H1 (cell line): ENCODE measurements around the gene ARHGAP12. TPM values are rescaled to one million over a fixed set of nuclear protein-coding genes. Genes with fewer than 3 reads are reported as not detected.

Source experiments
- CTCF ChIA-PET: fragments of 300-600 bp; sonication (Branson Sonifier 250); formaldehyde crosslinking; loops from one replicate; lab custom pipeline; 2021; ENCODE audit not compliant: partially characterized antibody; lab: Charles Lee
- POLR2A ChIA-PET: fragments of 300-600 bp; sonication (Branson Sonifier 250); formaldehyde crosslinking; loops from one replicate; lab custom pipeline; 2021; ENCODE audit warnings: inconsistent platforms; ENCODE audit not compliant: partially characterized antibody; lab: Charles Lee
- DNase-seq, 2 experiments: peaks; one replicate each; pipeline versions ENCODE4 v3.0.0 to v3.0.0-alpha.2; 2010 to 2022; ENCODE audit warnings: low spot score in 2 of 2, low read depth in 1 of 2, mixed read lengths in 1 of 2
- FAIRE-seq: peaks from 2 replicates; lab custom pipeline; 2011; peaks lifted over from hg19 to GRCh38; lab: Jason Lieb, UNC
- H2AFZ ChIP-seq: 2 replicates; pipeline ENCODE4 v1.8.1; 2012; ENCODE audit warnings: low read length, inconsistent platforms
- H2AK5ac ChIP-seq: 2 replicates; pipeline ENCODE4 v1.6.1; 2013; ENCODE audit warnings: low read depth, low read length
- H2BK120ac ChIP-seq: replicated peaks from 2 replicates; pipeline ENCODE3; 2013; ENCODE audit warnings: low read depth, low read length, inconsistent platforms
- H2BK12ac ChIP-seq: 2 replicates; pipeline ENCODE4 v1.6.1; 2013; ENCODE audit warnings: low read depth, low read length
- H2BK15ac ChIP-seq: 2 replicates; pipeline ENCODE4 v1.6.1; 2013; ENCODE audit warnings: low read length
- H2BK20ac ChIP-seq: 2 replicates; pipeline ENCODE4 v1.6.1; 2013; ENCODE audit warnings: low read length
- H2BK5ac ChIP-seq: 2 replicates; pipeline ENCODE4 v1.6.1; 2013; ENCODE audit warnings: low read depth, low read length
- H3K14ac ChIP-seq: 2 replicates; pipeline ENCODE4 v1.6.1; 2013; ENCODE audit warnings: inconsistent platforms; ENCODE audit not compliant: insufficient read length
- H3K18ac ChIP-seq: 2 replicates; pipeline ENCODE4 v1.6.1; 2013; ENCODE audit warnings: low read length; ENCODE audit errors: extremely low read depth
- H3K23ac ChIP-seq: 2 replicates; pipeline ENCODE4 v1.6.1; 2013; ENCODE audit warnings: inconsistent platforms; ENCODE audit not compliant: insufficient read length
- H3K23me2 ChIP-seq: 2 replicates; pipeline ENCODE4 v1.6.1; 2013; ENCODE audit warnings: low read depth, low read length
- H3K27ac ChIP-seq: 2 replicates; pipeline ENCODE4 v1.6.1; 2011; ENCODE audit warnings: low read depth, low read length, inconsistent platforms
- H3K27me3 ChIP-seq, 4 experiments: replicated peaks in 1 of 4; 1 replicate in 1 of 4; 2 replicates in 3 of 4; pipeline versions ENCODE4 v1.6.1 to v1.8.1; 2011 to 2013; ENCODE audit warnings: low read length in 3 of 4, mild to moderate bottlenecking in 3 of 4, inconsistent platforms in 2 of 4, mixed read lengths in 2 of 4, moderate library complexity in 1 of 4; ENCODE audit not compliant: control insufficient read depth in 3 of 4, insufficient read depth in 3 of 4; ENCODE audit errors: extremely low read depth in 1 of 4
- H3K36me3 ChIP-seq, 4 experiments: 2 replicates each; pipeline versions ENCODE4 v1.6.1 to v1.8.1; 2011 to 2013; ENCODE audit warnings: mild to moderate bottlenecking in 4 of 4, low read length in 3 of 4, moderate library complexity in 2 of 4, control low read depth in 1 of 4, inconsistent platforms in 1 of 4; ENCODE audit not compliant: insufficient read depth in 4 of 4, control insufficient read depth in 2 of 4
- H3K4ac ChIP-seq: replicated peaks from 2 replicates; pipeline ENCODE3; 2013; ENCODE audit warnings: low read length, low read depth, mixed read lengths, inconsistent platforms; ENCODE audit not compliant: insufficient read length
- H3K4me1 ChIP-seq, 4 experiments: replicated peaks in 1 of 4; 1 replicate in 1 of 4; 2 replicates in 3 of 4; pipeline versions ENCODE4 v1.6.1 to v1.8.1; 2011 to 2013; ENCODE audit warnings: low read length in 3 of 4, inconsistent platforms in 2 of 4, mixed read lengths in 1 of 4; ENCODE audit not compliant: insufficient read depth in 4 of 4, control insufficient read depth in 3 of 4
- H3K4me2 ChIP-seq, 2 experiments: 2 replicates each; pipeline versions ENCODE4 v1.6.1 to v1.8.1; 2011 to 2013; ENCODE audit warnings: low read depth in 2 of 2, low read length in 2 of 2, control low read depth in 1 of 2, inconsistent platforms in 1 of 2, mild to moderate bottlenecking in 1 of 2; ENCODE audit not compliant: insufficient read depth in 1 of 2
- H3K4me3 ChIP-seq, 4 experiments: fragments of 200-600, 300-600 bp in 1 of 4; sonication (generic), shearing (Covaris generic), sonication (Bioruptor Twin) in 1 of 4; 2 replicates each; pipeline versions ENCODE4 v1.5.1 to v1.8.1; 2011 to 2016; ENCODE audit warnings: low read length in 4 of 4, low read depth in 3 of 4, control low read depth in 2 of 4, inconsistent platforms in 2 of 4, mild to moderate bottlenecking in 2 of 4, mixed read lengths in 1 of 4, moderate library complexity in 1 of 4; ENCODE audit not compliant: insufficient read depth in 2 of 4; ENCODE audit errors: extremely low read depth in 1 of 4
- H3K56ac ChIP-seq: replicated peaks from 2 replicates; pipeline ENCODE3; 2013; ENCODE audit warnings: low read depth, mild to moderate bottlenecking, mixed read lengths, low read length, inconsistent platforms; ENCODE audit not compliant: insufficient read length
- H3K79me1 ChIP-seq: 2 replicates; pipeline ENCODE4 v1.6.1; 2013; ENCODE audit warnings: low read depth, low read length, control low read depth
- H3K79me2 ChIP-seq, 2 experiments: 2 replicates each; pipeline versions ENCODE4 v1.6.1 to v1.8.1; 2012 to 2013; ENCODE audit warnings: low read length in 2 of 2, mild to moderate bottlenecking in 2 of 2, inconsistent platforms in 1 of 2; ENCODE audit not compliant: insufficient read depth in 2 of 2, control insufficient read depth in 1 of 2
- H3K9ac ChIP-seq, 4 experiments: replicated peaks in 1 of 4; 1 replicate in 1 of 4; 2 replicates in 3 of 4; pipeline versions ENCODE4 v1.6.1 to v1.8.1; 2011 to 2013; ENCODE audit warnings: low read depth in 3 of 4, low read length in 3 of 4, control low read depth in 2 of 4, mild to moderate bottlenecking in 2 of 4, moderate library complexity in 2 of 4, inconsistent platforms in 1 of 4; ENCODE audit errors: extremely low read depth in 1 of 4
- H3K9me3 ChIP-seq, 2 experiments: 2 replicates each; pipeline versions ENCODE4 v1.6.1 to v1.8.1; 2012 to 2013; ENCODE audit warnings: mild to moderate bottlenecking in 2 of 2, moderate library complexity in 2 of 2, control low read depth in 1 of 2, inconsistent platforms in 1 of 2, low read depth in 1 of 2, low read length in 1 of 2, mixed read lengths in 1 of 2; ENCODE audit not compliant: insufficient read depth in 2 of 2
- H4K20me1 ChIP-seq, 2 experiments: replicated peaks in 1 of 2; 2 replicates each; pipeline versions ENCODE3 to v1.8.1; 2011 to 2013; ENCODE audit warnings: inconsistent platforms in 2 of 2, low read length in 2 of 2, mild to moderate bottlenecking in 1 of 2; ENCODE audit not compliant: insufficient read depth in 2 of 2, control insufficient read depth in 1 of 2
- H4K5ac ChIP-seq: 2 replicates; pipeline ENCODE4 v1.6.1; 2013; ENCODE audit warnings: low read length, low read depth, mixed read lengths, inconsistent platforms; ENCODE audit not compliant: insufficient read length
- H4K8ac ChIP-seq: 2 replicates; pipeline ENCODE4 v1.8.0; 2013; ENCODE audit warnings: mild to moderate bottlenecking, moderate library complexity, low read length, inconsistent platforms; ENCODE audit not compliant: insufficient read depth; ENCODE audit errors: extremely low read depth
- H4K91ac ChIP-seq: replicated peaks from 2 replicates; pipeline ENCODE3; 2013; ENCODE audit warnings: low read length, mixed read lengths, inconsistent platforms; ENCODE audit not compliant: insufficient read length
- ATF3 ChIP-seq: IDR thresholded peaks from 2 replicates; pipeline ENCODE4 v1.6.1; 2011; ENCODE audit warnings: low read depth, mild to moderate bottlenecking, low read length; ENCODE audit not compliant: insufficient read depth
- BACH1 ChIP-seq: IDR thresholded peaks from 2 replicates; pipeline ENCODE4 v1.6.1; 2012; ENCODE audit warnings: low read length, improper control_type of control experiment
- CHD2 ChIP-seq: IDR thresholded peaks from 2 replicates; pipeline ENCODE4 v1.6.1; 2012; ENCODE audit warnings: low read length, improper control_type of control experiment
- CTCF ChIP-seq, 3 experiments: IDR thresholded peaks; 1 replicate in 2 of 3; 2 replicates in 1 of 3; pipeline versions ENCODE4 v1.5.1 to v1.6.1; 2011; ENCODE audit warnings: low read length in 3 of 3, mild to moderate bottlenecking in 3 of 3, inconsistent platforms in 2 of 3, low read depth in 1 of 3, moderate library complexity in 1 of 3; ENCODE audit not compliant: insufficient read depth in 1 of 3; ENCODE audit errors: control extremely low read depth in 1 of 3
- EGR1 ChIP-seq: IDR thresholded peaks from 2 replicates; pipeline ENCODE4 v1.6.1; 2011; ENCODE audit warnings: low read depth, low read length, borderline replicate concordance
- HDAC6 ChIP-seq: IDR thresholded peaks from one replicate; pipeline ENCODE4 v1.7.1; 2012; ENCODE audit warnings: low read depth, mild to moderate bottlenecking, inconsistent platforms, low read length, moderate library complexity
- KDM5A ChIP-seq: fragments of 200-600 bp; IDR thresholded peaks from 2 replicates; pipeline ENCODE4 v1.7.1; 2012; ENCODE audit warnings: mild to moderate bottlenecking, low read length, inconsistent platforms, mixed read lengths
- NRF1 ChIP-seq: IDR thresholded peaks from 2 replicates; pipeline ENCODE4 v1.6.1; 2011; ENCODE audit warnings: mild to moderate bottlenecking, low read depth, low read length, improper control_type of control experiment
- SIX5 ChIP-seq: IDR thresholded peaks from 2 replicates; pipeline ENCODE4 v1.6.1; 2011; ENCODE audit warnings: mild to moderate bottlenecking, low read depth, low read length
- SUZ12 ChIP-seq: fragments of 200-600 bp; sonication (generic); IDR thresholded peaks from 2 replicates; pipeline ENCODE4 v1.6.1; 2012; ENCODE audit warnings: mild to moderate bottlenecking, inconsistent platforms, low read length, moderate library complexity, mixed read lengths
- TAF7 ChIP-seq: optimal IDR thresholded peaks from 2 replicates; pipeline ENCODE3; 2011; ENCODE audit warnings: low read depth, mild to moderate bottlenecking, inconsistent platforms, low read length, moderate library complexity, borderline replicate concordance
- TCF12 ChIP-seq: IDR thresholded peaks from 2 replicates; pipeline ENCODE4 v1.6.1; 2011; ENCODE audit warnings: low read depth, mild to moderate bottlenecking, low read length
- WGBS, 2 experiments: shearing (Covaris generic) in 1 of 2; methylation state at CpG; one replicate each; pipeline versions ENCODE4 v1.1.6 to v1.1.7; 2013 to 2015; ENCODE audit warnings: low lambda C conversion rate in 2 of 2, mixed read lengths in 2 of 2, inconsistent platforms in 1 of 2, low coverage in 1 of 2, missing lambda C conversion rate in 1 of 2; ENCODE audit not compliant: insufficient replicate concordance in 2 of 2, insufficient coverage in 1 of 2, insufficient read length in 1 of 2; ENCODE audit errors: extremely low coverage in 1 of 2, missing lambda C conversion rate in 1 of 2; 5-methylcytosine and 5-hydroxymethylcytosine counted together
- polyA plus RNA-seq, 7 experiments: library from polyadenylated mRNA; depleted of rRNA in 3 of 7; stranded (reverse) in 5 of 7; unstranded in 2 of 7; fragments of >200 nt in 5 of 7; fragments of 200-250 nt in 2 of 7; gene quantifications; 1 replicate in 5 of 7; 2 replicates in 1 of 7; 4 replicates in 1 of 7; pipeline versions ENCODE4 v1.2.1 to v1.2.3, GENCODE V29; 2011 to 2013; ENCODE audit warnings: missing spikeins in 2 of 7, mixed read lengths in 2 of 7
- total RNA-seq: library from RNA; stranded (reverse); fragmentation: NEBNext Ultra II Directional; extraction: Animal tissue kit (Norgen Biotek cat#: 25700); gene quantifications from 2 replicates; pipeline ENCODE4 v1.2.1, GENCODE V29; 2021

Gene ARHGAP12
- total and polyA plus RNA-seq, 2 of the 8 experiments (the other 6 are each of a cell fraction or from before 2014, with no cell fraction given): 10.1 to 39.0 TPM

- no peak overlapping the region for H2BK120ac ChIP-seq
- H3K27me3 ChIP-seq: no peaks in the 10 kb centered on the region
- no peak overlapping the region for H4K5ac ChIP-seq
- no peak overlapping the region for H2BK12ac ChIP-seq
- H2BK5ac ChIP-seq: no peak overlapping the region
- H3K4ac ChIP-seq: no peak overlapping the region
- no peak overlapping the region for H3K4me3 ChIP-seq
- no peak overlapping the region for H4K8ac ChIP-seq
- no peak overlapping the region for H3K4me2 ChIP-seq
- no peak overlapping the region for H2BK15ac ChIP-seq
- no peak overlapping the region for H3K27ac ChIP-seq
- H3K14ac ChIP-seq: no peak overlapping the region
- H2AFZ ChIP-seq: no peak overlapping the region
- no peak overlapping the region for H3K18ac ChIP-seq
- no peaks in the 10 kb centered on the region for H3K9me3 ChIP-seq
- no peaks in the 10 kb centered on the region for H3K36me3 ChIP-seq
- POLR2A ChIA-PET: no interaction called here
- no peak for FAIRE-seq
- no peaks in the 10 kb centered on the region for H4K20me1 ChIP-seq
- CTCF ChIA-PET: no interaction called here
- H3K9ac ChIP-seq: no peak overlapping the region
- no peak for DNase-seq
- H3K23ac ChIP-seq: no peak overlapping the region
- H3K79me1 ChIP-seq: peaks cover 2% of the 10 kb centered on the region; the same call in 1 of the 2 replicates
- no peak overlapping the region for H4K91ac ChIP-seq
- no peak overlapping the region for H2AK5ac ChIP-seq
- peaks cover 0 to 61% of the 10 kb centered on the region in 2 experiments; a peak in 2 of 4 replicates for H3K79me2 ChIP-seq
- no peaks in the 10 kb centered on the region for H3K4me1 ChIP-seq
- H2BK20ac ChIP-seq: no peak overlapping the region
- no peak overlapping the region for H3K56ac ChIP-seq
- H3K23me2 ChIP-seq: no peaks in the 10 kb centered on the region
- WGBS, 2 experiments: 84% methylated on average over 1 of the region's 1 CpG; no CpG with 5 or more reads in 1 of the 2 experiments
- no peak for TF ChIP-seq SUZ12
- TF ChIP-seq KDM5A: no peak
- TF ChIP-seq SIX5: no peak
- no peak for TF ChIP-seq BACH1
- no peak for TF ChIP-seq ATF3
- TF ChIP-seq HDAC6: no peak
- TF ChIP-seq TAF7: no peak
- TF ChIP-seq CHD2: no peak
- no peak for TF ChIP-seq NRF1
- no peak for TF ChIP-seq EGR1
- TF ChIP-seq TCF12: no peak
- TF ChIP-seq CTCF (IDR thresholded peaks at IDR 0.05; ENCODE audit: control extremely low read depth in 1 of 3, insufficient read depth in 1 of 3, low read depth in 1 of 3, low read length in 3 of 3): no peak
These were observed 40.2 kb downstream of the ARHGAP12 start for GRCh38 chr10:31888442-31888841.
